Testis (tissue), 3 donors: ENCODE data around the gene PPP2R2D. TPM values are rescaled to one million over a fixed set of nuclear protein-coding genes. Genes with fewer than 3 reads are reported as not detected.

Source experiments
- DNase-seq: peaks from one replicate; pipeline ENCODE4 v3.0.0-alpha.2; 2019
- H3K27ac ChIP-seq, 2 donors: fragments of 200-600 bp; sonication (generic); one replicate each; pipeline ENCODE4 v1.5.1; 2019
- H3K27me3 ChIP-seq: fragments of 200-600 bp; sonication (generic); one replicate; pipeline ENCODE4 v1.5.1; 2019
- H3K36me3 ChIP-seq: fragments of 200-600 bp; sonication (generic); one replicate; pipeline ENCODE4 v1.5.1; 2017; ENCODE audit warnings: low read depth; ENCODE audit errors: missing control alignments
- H3K4me1 ChIP-seq: fragments of 200-600 bp; sonication (generic); one replicate; pipeline ENCODE4 v1.5.1; 2019
- H3K4me3 ChIP-seq, 2 donors: fragments of 200-600 bp; sonication (generic); one replicate each; pipeline ENCODE4 v1.5.1; 2017 to 2019
- H3K9me3 ChIP-seq: fragments of 200-600 bp; sonication (generic); one replicate; pipeline ENCODE4 v1.5.1; 2017
- POLR2A ChIP-seq: fragments of 450-650 bp; IDR thresholded peaks from one replicate; pipeline ENCODE4 v1.6.1; 2017; ENCODE audit warnings: antibody characterized with exemption, mild to moderate bottlenecking, moderate library complexity
- WGBS, 2 donors: methylation state at CpG; one replicate each; pipeline ENCODE4 v1.1.5; 2018; 5-methylcytosine and 5-hydroxymethylcytosine counted together
- intact Hi-C: fragments of 100-400 bp; cut with DNase I; formaldehyde crosslinking; loops from one replicate; pipeline ENCODE4 v1.15.1; 2023; ENCODE audit warnings: low total_unique reads
- polyA plus RNA-seq: library from polyadenylated mRNA; stranded (reverse); fragments of 350-450 nt; fragmentation: Illumina TruSeq; extraction: RNeasy Lipid Tissue Mini Kit (QIAGEN cat#74804); gene quantifications from one replicate; pipeline ENCODE4 v1.2.3, GENCODE V29; 2014; ENCODE audit warnings: low read depth, low replicate concordance; ENCODE audit not compliant: insufficient read depth
- total RNA-seq, 2 donors: library from RNA; depleted of rRNA; stranded (reverse); fragments of >200 nt; gene quantifications; one replicate each; pipeline ENCODE4 v1.2.3, GENCODE V29; 2016
- TF ChIP-seq, protein P1 (sequence below), 3 experiments: fragments of 450-650 bp in 2 of 3; fragments of 200-600 bp in 1 of 3; sonication (generic) in 1 of 3; IDR thresholded peaks; one replicate each; pipeline ENCODE4 v1.5.1; 2016 to 2019; ENCODE audit warnings: antibody characterized with exemption in 3 of 3, mild to moderate bottlenecking in 2 of 3, moderate library complexity in 1 of 3

The PPP2R2D gene
- total and polyA plus RNA-seq, 3 donors from 2014 or later, result 34.9 to 49.2 (median 48.5) TPM

DNA sequence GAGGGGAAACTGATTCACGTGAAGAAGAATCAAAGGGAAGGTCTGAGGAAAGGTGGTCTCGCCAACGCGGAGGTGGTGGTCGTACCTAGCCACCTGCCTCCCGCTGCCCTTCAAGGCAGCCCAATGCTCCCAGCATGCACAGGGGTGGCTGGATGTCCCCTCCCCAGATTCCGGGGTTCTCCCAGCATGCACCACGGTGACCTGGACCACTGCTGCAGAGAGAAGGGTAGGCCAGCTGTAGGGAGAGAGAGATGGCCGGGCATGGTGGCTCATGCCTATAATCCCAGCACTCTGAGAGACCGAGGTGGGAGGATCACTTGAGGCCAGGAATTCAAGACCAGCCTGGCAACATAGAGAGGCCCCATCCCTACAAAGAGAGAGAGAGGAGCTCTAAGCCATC is 32.4 kb upstream of the PPP2R2D start:
- no peak for DNase-seq
- TF ChIP-seq, protein P1, sequence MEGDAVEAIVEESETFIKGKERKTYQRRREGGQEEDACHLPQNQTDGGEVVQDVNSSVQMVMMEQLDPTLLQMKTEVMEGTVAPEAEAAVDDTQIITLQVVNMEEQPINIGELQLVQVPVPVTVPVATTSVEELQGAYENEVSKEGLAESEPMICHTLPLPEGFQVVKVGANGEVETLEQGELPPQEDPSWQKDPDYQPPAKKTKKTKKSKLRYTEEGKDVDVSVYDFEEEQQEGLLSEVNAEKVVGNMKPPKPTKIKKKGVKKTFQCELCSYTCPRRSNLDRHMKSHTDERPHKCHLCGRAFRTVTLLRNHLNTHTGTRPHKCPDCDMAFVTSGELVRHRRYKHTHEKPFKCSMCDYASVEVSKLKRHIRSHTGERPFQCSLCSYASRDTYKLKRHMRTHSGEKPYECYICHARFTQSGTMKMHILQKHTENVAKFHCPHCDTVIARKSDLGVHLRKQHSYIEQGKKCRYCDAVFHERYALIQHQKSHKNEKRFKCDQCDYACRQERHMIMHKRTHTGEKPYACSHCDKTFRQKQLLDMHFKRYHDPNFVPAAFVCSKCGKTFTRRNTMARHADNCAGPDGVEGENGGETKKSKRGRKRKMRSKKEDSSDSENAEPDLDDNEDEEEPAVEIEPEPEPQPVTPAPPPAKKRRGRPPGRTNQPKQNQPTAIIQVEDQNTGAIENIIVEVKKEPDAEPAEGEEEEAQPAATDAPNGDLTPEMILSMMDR (IDR thresholded peaks at IDR 0.05), result no peak
- TF ChIP-seq POLR2A, result no peak
- no peaks in the 10 kb centered on the region for H3K36me3 ChIP-seq
- no peak overlapping the region for H3K4me3 ChIP-seq
- H3K27ac ChIP-seq, result no peak overlapping the region
- intact Hi-C loops, result no loop called here
- H3K9me3 ChIP-seq, result no peaks in the 10 kb centered on the region
- H3K27me3 ChIP-seq, result no peaks in the 10 kb centered on the region
- WGBS, 2 donors, result 90 to 93% methylated on average over 10 of the region's 10 CpGs
- no peaks in the 10 kb centered on the region for H3K4me1 ChIP-seq

DNA sequence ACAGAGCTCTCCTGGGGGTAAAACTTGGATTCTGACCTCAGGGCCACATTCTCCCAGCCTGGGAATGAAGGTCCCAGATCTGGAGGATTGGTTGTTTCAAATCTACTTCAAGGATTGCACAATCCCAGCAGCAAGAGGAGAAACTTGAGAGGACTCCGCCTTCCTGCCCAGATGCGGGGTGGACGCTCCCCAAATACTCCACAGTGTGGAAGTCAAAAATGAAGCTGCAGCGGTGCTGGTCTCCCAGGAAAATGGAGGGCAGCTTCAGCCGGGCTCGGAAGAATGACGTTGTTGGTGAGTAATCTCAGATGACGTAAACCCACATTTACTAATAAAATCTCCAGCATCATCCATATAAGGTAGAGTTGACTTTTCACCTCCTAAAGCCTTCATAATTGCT is 31.5 kb upstream of the PPP2R2D start:
- DNase-seq, result no peak
- Histone ChIP-seq H3K27me3 (no peaks in the 10 kb centered on the region), H3K9me3 (no peaks in the 10 kb centered on the region), H3K27ac (no peak overlapping the region), H3K4me1 (no peaks in the 10 kb centered on the region), H3K36me3 (no peaks in the 10 kb centered on the region), H3K4me3 (no peak overlapping the region)
- intact Hi-C loops, result no loop called here
- no peak for TF ChIP-seq POLR2A
- TF ChIP-seq, protein P1 (IDR thresholded peaks at IDR 0.05), result no peak
- WGBS, 2 donors, result 91 to 95% methylated on average over 8 of the region's 8 CpGs

DNA sequence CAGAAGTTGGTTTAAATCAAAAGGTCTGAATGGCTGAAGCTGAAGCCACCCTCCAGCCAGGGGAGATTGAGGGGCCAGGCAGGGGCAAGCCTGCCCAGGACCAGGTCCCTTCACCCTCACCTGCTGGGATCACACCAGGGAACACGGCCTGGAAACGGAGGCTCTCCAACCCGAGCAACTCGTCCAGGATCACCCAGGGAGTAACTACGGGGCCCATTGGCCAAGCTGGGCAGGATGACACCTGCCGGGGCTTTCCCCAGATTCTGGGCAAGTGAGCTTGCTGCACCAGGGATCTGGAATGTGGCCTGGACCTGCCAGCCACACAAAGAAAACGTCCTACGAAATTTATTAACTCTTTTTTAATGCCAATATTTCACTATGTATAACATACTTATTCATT is 30.4 kb upstream of the PPP2R2D start:
- no peak overlapping the region for H3K4me3 ChIP-seq
- peaks cover 7% of the 10 kb centered on the region for H3K4me1 ChIP-seq
- 86 to 91% methylated on average over 7 to 8 of the region's 8 CpGs for WGBS, 2 donors
- no peak for DNase-seq
- no peak overlapping the region for H3K27ac ChIP-seq
- no peaks in the 10 kb centered on the region for H3K36me3 ChIP-seq
- intact Hi-C loops, result no loop called here
- H3K9me3 ChIP-seq, result no peaks in the 10 kb centered on the region
- TF ChIP-seq, protein P1 (IDR thresholded peaks at IDR 0.05), result no peak
- no peak for TF ChIP-seq POLR2A
- no peaks in the 10 kb centered on the region for H3K27me3 ChIP-seq

DNA sequence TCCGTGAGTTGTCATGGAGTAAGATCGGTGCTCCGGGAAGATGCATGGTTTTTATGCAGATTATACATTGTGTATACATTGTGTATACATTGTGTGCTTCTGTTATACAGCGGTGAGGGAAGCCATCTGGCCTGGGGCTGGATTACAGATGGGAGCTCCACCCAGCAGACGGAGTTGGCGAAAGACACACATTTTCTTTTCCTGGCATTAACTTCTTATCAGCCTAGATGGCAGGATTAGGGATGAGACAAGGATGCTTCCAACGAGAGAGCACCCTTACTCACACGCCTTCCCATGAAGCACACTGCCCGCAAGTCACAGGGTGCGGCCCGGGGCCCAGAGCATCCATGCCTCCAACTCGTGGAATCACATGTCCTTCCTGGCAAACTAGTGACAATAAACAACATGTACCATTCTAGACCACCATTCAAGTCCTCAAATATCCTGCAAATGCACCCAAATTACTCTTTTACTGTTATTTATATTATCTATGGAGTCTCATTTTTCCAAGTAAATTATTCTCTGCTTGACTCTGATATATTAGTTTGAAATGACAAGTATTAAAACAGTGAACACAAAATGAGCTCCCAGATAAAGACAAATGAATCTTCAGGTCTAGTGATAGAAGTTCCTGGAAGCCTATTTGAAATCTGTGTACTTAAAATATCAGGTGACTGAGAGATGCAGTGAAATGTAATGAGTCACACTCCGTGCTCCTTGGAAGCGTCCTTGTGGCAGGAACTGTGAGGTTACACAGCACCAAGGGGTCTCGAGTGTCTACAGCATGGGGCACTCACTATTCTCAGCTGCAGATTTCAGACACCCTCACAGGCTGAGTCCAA is 29.8 kb upstream of the PPP2R2D start:
- TF ChIP-seq, protein P1 (IDR thresholded peaks at IDR 0.05), result no peak
- no peak for TF ChIP-seq POLR2A
- intact Hi-C loops, result no loop called here

DNA sequence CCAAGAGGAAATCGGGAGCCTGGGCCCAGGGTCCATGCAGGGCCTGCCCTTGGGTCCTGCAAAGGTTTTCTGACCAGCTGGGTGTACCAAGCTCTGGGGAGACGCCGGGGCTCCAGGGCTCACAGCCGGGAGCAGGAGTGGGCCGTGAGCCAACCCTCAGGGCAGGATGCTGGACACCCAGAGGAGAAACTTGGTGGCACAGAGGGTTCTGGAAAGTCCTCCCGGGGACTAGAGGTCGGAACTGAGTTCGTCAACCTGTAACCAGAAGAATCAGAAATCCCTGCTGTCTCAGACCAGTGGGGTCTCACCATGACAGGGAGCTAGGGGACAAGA is 29.2 kb upstream of the PPP2R2D start:
- Histone ChIP-seq H3K27me3 (no peaks in the 10 kb centered on the region), H3K4me3 (no peak overlapping the region), H3K9me3 (no peaks in the 10 kb centered on the region), H3K36me3 (no peaks in the 10 kb centered on the region), H3K4me1 (peaks cover 7% of the 10 kb centered on the region), H3K27ac (no peak overlapping the region)
- intact Hi-C loops, result no loop called here
- DNase-seq, result no peak
- WGBS, 2 donors, result 83 to 89% methylated on average over 8 of the region's 8 CpGs
- TF ChIP-seq, protein P1 (IDR thresholded peaks at IDR 0.05), result no peak
- no peak for TF ChIP-seq POLR2A

More for the DNA sequence above, 29.8 kb upstream of the PPP2R2D start:
- DNase-seq, result no peak
- Histone ChIP-seq H3K27me3 (no peaks in the 10 kb centered on the region), H3K9me3 (no peaks in the 10 kb centered on the region), H3K36me3 (no peaks in the 10 kb centered on the region), H3K4me1 (peaks cover 7% of the 10 kb centered on the region), H3K4me3 (no peak overlapping the region), H3K27ac (no peak overlapping the region)
- WGBS, 2 donors, result 84 to 94% methylated on average over 15 of the region's 15 CpGs
